ENCODE data around the gene CTAG2. TPM values are rescaled to one million over a fixed set of nuclear protein-coding genes. Genes with fewer than 3 reads are reported as not detected.
"Not testable (repeated sequence)": the region's sequence is repeated elsewhere in the genome, so short reads cannot be mapped to it uniquely, and the experiment has no call there.

The CTAG2 gene
- total RNA-seq, 1 donor from 2014 or later, result not detected

DNA sequence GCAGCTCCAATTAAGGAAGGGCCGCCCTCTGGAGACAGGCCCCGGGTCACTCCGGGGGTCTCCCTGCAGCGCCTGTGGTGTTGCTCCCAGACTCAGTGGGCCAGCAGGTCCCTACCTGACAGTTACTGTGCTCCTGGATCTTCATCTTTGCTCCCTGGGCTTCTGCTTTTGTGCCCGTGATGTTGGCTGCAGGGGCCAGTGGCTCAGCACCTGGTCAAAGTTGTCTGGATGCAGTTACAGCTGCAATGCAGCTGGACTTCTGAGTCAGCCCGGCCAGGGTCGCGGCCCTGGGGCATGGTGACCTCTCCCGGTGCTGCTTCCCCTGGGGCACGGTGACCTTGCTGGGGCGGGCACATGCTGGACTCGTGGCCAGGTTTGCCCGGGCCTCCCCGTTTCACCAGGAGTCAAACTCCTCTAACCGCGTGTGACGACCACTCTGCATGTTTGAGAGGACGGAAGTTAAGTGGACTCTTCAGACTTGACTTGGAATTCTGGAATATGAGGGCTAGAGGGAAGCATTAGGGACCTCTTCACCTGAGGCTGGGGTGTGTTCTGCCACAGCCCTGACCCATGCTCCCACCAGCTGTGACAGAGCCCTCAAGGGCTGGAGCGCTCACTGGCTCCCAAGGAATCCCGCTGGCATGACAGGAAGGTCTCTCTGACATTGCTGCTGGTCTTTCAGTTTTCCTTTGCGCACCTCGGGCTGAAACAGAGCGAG lies 3.7 kb downstream of the CTAG2 start:
- DNase-seq (ENCODE audit: low spot score), result no peak

DNA sequence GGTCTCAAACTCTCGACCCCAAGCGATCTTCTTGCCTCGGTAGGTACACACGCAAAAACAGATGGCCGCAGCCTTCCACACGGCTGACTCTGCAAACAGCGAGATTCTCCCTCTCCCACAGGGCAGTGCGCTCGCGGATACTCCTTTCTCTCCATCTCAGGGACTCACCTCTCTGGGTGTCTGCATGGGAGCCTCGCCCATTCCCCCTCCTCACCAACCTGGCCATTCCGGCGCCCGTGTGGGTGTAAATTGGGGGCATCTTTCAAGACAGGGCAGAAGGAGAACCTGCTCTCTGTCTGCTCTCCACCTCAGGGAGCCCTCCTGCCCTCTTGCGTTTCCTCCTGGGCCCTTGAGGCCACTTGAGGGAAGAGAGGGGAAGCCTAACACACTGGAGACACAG lies 4.4 kb downstream of the CTAG2 start:
- intact Hi-C loops (cut with DNase I), result no loop called here
- no peak for DNase-seq (ENCODE audit: low spot score)

More for the DNA sequence above, 3.7 kb downstream of the CTAG2 start:
- intact Hi-C loops (cut with DNase I), result no loop called here

DNA sequence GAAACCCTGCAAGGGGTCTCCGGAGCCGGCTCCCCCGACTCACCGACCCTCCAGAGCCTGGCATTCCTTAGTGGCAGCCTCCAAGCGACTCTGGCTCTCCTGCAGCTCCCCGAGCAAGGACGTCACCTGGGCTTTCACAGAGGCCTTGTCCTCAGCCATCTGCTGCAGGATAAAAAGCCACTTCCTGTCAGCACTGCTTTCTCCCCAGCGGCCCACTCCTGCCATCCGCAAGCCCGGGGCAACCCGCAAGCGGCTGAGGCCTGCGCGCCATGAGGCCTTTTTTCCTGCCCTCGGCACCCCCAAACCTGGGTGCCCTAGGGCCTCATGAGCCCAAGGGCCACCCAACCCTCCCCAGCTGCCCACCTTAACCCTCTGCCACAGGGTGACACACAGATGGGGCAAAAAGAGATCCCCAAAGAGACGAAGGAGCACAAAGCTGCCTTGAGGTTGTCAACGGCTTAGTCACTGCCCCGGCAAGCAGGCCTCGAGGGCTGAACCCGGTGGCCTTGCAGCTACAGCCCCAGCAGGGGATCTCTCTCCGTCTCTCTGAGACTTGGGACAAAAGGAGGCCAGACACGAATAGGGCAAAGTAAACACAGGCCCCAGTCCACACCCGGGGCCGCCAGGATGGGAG lies 7.5 kb downstream of the CTAG2 start:
- DNase-seq (ENCODE audit: low spot score); intact Hi-C loops (cut with DNase I): not testable (repeated sequence)

DNA sequence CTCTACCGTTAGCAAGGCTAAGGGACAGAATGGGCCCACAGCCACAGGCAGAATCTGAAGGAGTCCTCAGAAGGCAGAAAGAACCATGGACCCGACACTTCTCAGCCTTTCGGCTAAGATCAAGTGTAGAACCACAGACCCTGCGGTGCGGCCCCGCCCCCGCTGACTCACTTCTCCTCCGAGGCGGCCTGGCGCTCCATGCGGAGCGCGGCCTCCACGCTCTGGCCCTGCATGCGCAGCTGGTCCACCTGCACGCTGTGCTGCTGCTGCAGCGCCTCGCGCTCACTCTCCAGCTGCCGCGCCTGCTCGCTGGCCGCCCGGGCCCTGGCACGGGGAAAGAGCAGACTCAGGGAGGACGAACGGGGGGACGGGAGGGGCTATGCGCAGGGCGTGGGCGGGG lies 9.7 kb downstream of the CTAG2 start:
- intact Hi-C loops (cut with DNase I); DNase-seq (ENCODE audit: low spot score): not testable (repeated sequence)

DNA sequence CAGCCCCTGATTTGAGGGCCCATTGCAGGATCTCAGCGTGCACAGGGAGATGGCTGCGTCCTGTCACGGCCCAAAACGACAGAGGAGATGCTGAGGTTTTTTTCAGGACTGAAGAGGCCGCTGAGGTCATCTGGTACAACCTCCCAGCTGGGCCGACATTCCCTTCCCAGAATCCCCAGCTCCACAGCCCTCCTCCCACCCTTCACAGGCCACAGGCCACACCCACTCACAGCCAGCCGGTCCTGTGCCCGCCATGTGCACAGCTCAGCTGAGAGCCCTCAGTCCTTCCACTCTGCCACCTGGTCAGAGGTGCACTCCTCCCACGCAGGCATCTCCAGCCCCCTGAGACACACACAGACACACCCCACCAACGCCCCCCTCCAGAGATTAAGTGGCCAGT lies 11.6 kb downstream of the CTAG2 start:
- intact Hi-C loops (cut with DNase I), result not testable (repeated sequence)

DNA sequence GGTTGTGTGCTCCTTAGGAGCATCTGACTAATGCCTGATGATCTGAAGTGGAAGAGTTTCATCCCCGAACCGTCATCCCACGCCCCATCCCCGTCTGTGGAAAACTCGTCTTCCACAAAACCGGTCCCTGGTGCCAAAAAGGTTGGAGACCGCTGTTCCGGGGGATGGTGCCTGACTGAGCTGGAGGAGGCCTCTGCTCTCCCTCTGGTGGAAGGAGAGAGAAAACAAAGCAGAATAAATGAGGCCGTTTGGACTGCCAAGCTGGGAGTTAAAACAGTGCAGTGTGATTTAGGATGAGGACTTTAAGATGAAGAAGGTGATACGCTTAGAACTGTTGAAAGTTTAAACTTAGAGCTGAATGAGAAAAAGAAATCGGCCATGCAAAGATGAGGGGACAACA lies 19.7 kb downstream of the CTAG2 start:
- intact Hi-C loops (cut with DNase I); DNase-seq (ENCODE audit: low spot score): not testable (repeated sequence)

More for the DNA sequence above, 11.6 kb downstream of the CTAG2 start:
- DNase-seq (ENCODE audit: low spot score), result not testable (repeated sequence)

DNA sequence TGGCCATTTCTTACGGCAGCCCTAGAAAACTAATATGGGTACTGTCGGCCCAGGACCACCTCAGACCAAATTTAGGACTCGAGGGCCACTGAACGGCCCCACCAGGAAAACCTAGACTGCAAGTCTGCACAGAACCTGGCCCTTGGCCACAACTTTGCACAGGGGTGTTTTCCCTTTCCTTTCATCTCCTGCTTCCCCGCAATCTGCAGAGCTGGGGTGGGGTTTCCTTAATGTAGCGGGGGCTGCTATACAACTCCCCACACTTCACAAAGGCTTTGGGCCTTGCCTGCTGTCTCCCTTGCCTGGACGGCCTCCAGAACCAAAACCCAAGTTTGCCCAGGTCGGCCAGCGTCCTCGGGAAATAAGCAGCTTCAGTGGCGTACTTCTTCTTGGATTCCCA lies 22.4 kb downstream of the CTAG2 start:
- DNase-seq (ENCODE audit: low spot score); intact Hi-C loops (cut with DNase I): not testable (repeated sequence)

DNA sequence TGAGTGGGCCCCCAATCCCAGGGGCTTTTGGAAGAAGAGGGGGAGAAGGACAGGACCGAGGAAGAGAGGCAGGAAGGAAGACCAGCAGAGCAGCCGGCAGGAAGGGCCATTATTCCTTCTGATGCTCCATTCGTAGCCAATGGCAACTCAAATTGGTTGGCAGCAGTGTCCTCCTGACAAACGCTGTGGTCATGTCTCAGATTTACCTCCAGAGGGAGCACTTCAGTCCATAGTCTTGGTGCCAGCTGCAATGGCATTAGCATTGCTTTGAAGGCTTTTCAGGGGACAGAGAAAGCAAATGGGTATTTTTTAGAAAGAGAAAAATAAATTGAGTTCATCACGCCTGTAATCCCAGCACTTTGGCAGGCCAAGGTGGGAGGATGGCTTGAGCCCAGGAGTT lies 24.4 kb downstream of the CTAG2 start:
- DNase-seq (ENCODE audit: low spot score); intact Hi-C loops (cut with DNase I): not testable (repeated sequence)

DNA sequence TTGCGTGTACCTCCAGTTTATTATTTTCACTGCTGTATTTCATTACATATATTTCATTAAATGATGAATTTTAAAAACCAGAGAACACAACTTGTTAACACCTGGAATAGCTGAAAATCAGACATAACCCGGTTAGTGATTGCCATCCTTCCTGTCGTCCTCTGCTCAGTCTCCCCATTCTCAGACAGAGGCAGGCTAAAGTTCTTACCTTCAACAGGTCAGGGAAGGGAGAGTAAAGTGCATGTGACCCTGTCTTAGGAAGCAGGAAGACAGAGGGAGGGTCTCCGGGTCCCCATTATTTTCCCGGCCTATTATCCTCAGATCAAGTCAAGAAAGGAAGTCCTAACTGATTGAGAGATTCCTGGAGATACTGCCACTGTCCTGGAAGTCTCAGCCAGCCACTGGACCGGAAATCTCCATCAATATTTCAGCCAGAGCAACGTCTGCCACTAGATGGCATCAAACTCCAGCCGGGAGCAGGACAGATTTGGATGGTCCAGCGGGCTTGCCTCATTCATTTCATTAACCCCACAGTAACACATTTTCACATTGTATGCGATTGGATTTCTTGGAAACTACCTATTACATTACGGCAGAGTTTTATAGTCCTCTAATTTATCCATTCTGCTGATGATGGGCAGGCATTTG lies 32.5 kb downstream of the CTAG2 start:
- DNase-seq (ENCODE audit: low spot score), result not testable (repeated sequence)

DNA sequence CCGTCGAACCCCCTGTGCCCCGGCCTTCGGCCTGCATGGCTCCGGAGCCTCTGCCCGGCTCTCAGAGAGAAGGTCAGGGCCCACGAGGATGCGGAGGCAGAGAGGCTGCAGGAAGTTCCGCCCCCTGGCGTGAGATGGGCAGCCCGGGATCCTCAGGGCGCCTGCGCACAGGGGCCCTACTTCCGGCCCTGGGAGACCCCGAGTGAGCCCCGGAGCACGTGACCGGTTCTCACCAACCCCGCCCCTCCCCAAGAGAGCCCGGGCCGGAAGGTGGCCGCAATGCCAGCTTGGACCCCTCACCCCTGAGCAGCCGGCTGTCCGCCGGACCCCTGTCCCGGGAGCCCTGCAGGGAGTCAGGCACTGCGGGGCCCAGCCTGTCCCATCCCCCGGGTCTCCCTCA lies 34.2 kb downstream of the CTAG2 start, which contains the start of gene CTAG1B:
Gene CTAG1B, minus strand, starts transcription at position 101 of the 400 bp plus-strand sequence. Its CDS starts 64 bp downstream, at position 37.
- DNase-seq (ENCODE audit: low spot score); intact Hi-C loops (cut with DNase I): not testable (repeated sequence)

More for the DNA sequence above, 32.5 kb downstream of the CTAG2 start:
- intact Hi-C loops (cut with DNase I), result not testable (repeated sequence)

DNA sequence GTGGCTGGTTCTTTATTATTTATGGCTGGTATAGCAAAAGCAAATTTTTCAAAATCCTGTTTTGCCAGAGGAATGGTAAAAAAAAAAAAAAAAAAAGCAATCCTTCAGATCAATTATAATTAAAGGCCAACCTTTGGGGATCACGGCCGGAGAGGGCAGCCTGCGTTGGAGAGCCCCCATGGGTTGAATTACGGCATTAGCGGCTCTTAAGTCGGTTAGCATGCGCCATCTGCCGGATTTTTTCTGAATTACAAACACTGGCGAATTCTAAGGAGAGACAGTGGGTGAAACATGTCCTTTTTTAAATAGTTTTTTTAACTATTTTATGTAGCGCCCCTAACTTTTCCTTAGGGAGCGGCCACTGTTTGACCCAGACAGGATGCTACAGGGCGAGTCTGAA lies 39.8 kb downstream of the CTAG2 start:
- intact Hi-C loops (cut with DNase I); DNase-seq (ENCODE audit: low spot score): not testable (repeated sequence)

DNA sequence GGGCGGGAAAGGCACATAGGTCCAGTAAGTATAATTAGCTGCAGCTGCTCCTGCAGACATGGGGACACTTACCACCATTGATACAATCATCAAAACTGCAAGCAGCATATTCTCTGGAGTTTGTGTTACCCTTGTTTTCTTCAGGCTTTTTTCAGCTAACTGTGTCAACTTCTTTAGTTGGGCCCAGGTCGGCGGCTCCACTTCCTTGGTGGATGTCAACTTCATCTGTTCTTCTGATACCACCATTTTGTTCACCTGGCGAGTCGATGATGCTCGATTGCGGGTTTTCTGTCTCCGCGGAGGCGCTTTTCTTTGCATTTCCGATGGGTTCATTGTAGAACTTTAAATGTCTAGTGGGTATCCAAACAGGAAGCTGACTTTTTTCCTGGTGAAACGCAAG lies 42.2 kb downstream of the CTAG2 start:
- intact Hi-C loops (cut with DNase I), result not testable (repeated sequence)

DNA sequence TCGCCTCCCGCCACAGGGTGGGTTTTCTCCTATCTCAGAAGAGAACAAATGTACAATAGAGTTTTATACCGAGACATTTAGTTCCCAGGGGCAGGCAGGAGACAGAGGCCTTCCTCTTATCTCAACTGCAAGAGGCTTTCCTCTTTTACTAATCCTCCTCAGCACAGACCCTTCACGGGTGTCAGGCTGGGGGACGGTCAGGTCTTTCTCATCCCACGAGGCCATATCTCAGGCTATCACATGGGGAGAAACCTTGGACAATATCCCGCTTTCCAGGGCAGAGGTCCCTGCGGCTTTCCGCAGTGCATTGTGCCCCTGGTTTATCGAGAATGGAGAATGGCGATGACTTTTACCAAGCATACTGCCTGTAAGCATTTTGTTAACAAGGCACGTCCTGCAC lies 44.6 kb downstream of the CTAG2 start:
- peak; percentile 47 for DNase-seq (ENCODE audit: low spot score)
- intact Hi-C loops (cut with DNase I), result not testable (repeated sequence)

More for the DNA sequence above, 42.2 kb downstream of the CTAG2 start:
- peak; percentile 36 for DNase-seq (ENCODE audit: low spot score)

DNA sequence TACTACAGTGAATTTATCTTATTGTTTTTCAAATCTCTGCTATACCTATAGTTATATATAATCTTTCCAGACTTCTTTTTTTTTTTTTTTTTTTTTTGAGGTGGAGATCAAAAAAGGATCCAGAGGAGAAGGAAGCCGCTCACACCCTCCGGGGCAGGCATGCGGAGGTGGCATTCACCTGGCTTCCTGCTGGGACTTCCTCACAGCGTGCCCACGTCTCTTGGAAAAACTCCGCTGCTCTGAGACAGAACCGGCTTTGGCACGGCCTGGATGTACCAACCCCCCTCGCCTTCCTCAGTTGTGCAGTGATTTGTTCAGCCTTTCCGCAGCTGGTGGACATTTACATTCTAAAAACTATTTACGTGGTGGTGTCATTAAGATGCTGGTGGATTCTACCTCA lies 45.4 kb downstream of the CTAG2 start:
- intact Hi-C loops (cut with DNase I), result not testable (repeated sequence)
- peak; percentile 66 for DNase-seq (ENCODE audit: low spot score)

DNA sequence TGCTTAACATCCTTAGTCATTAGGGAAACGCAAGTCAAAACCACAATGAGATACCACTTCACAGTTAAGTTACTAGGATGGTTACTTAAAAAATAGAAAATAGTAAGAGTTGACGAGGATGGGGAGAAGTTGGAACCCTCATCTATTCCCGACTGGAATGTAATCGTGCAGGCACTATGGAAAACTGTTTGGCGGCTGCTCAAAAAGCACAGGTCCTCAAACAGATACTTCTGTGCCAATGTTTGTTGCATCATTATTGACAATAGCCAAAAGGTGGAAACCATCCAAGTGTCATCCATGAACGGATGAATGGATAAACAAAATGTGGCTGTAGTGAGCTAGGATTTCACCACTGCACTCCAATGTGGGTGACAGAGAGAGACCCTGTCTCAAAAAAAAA lies 46.0 kb downstream of the CTAG2 start:
- intact Hi-C loops (cut with DNase I), result no loop called here
- DNase-seq (ENCODE audit: low spot score), result no peak

DNA sequence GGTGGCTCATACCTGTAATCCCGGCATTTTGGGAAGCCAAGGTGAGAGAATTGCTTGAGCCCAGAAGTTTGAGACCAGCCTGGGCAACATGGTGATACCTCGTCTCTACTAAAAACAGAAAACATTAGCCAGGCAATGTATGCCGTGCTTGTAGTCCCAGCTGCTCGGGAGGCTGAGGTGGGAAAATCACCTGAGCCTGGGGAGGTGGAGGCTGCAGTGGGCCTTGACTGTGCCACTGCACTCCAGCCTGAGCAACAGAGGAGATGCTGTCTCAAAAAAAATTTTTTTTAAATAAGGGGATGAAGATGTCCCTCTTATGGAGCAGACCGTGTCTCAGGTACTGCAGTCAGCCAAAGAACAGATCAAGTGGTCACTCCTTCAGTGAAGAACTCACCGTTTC lies 47.8 kb downstream of the CTAG2 start:
- intact Hi-C loops (cut with DNase I), result no loop called here
- DNase-seq (ENCODE audit: low spot score), result no peak

DNA sequence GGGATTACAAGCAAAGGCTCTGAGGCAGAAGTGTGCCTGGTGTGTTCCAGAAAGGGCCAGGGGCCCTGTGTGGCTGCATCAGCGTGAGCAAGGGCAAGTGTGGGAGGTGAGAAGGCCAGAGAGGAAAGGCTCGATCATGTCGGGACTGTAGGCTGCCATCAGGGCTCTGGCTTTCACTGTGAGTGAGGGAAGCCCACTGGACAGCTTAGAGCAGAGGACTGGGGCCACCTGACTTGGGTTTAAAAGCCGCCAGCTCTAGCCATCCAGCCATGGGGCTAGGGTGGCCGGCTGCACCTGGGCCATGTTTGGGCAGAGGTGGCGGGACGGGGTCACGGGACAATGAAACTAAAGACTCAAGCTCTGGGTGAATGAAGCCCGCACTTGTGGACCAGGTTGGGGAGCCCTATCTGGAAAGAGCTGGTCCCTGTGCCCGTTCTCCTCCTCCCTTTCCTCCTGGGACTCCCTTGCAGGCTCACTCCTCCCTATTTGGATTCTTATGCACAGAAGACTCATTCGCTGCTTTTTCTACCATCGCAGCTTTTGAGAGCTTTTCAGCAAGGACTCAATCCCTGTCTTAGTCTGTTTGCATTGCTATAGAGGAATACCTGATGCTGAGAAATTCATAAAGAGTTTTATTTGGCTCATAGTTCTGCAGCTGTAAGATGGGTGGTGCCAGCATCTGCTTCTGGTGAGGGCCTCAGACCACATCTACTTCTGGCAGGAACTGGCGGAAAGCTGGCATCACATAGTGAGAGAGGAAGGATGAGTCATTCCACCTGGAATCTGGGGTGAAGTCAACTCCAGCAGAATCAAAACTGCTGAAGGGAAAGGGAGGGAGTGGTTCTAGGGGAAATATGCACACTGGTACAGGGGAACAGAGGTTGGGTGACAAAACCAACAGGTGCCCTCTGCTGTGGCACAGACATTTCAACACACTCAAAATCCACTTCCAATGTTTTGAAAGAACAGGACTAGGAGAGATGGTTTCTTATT lies 49.6 kb downstream of the CTAG2 start:
- peak; percentile 53 for DNase-seq (ENCODE audit: low spot score)
- intact Hi-C loops (cut with DNase I), result no loop called here

DNA sequence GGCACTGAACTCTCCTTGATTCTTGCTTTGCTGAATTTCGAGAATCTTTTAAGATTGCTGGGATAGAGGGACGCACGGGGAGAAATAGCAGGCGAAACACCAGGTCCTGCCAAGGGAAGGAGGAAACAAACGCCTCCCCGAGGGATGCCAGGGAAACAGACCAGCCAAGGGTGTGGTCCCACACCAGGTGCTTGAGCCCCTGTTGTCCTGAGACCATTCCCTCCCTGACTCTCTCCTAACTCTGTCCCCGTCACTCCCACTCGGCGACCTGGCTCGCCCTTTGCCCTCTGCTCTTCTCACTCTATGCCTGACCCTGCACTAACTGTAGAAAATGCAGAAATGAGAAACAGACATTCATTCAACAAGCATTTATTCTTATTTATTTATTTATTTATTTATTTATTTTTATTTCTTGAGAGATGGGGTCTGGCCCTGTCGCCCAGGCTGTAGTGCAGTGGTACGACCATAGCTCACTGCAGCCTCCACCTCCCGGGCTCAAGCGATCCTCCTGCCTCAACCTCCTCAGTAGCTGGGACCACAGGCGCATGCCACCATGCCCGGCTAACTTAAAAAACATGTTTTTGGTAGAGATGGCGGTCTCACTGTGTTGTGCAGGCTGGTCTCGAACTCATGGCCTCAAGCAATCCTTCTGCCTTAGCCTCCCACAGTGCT lies 50.5 kb downstream of the CTAG2 start:
- peak; percentile 41 for DNase-seq (ENCODE audit: low spot score)
- intact Hi-C loops (cut with DNase I), result no loop called here

DNA sequence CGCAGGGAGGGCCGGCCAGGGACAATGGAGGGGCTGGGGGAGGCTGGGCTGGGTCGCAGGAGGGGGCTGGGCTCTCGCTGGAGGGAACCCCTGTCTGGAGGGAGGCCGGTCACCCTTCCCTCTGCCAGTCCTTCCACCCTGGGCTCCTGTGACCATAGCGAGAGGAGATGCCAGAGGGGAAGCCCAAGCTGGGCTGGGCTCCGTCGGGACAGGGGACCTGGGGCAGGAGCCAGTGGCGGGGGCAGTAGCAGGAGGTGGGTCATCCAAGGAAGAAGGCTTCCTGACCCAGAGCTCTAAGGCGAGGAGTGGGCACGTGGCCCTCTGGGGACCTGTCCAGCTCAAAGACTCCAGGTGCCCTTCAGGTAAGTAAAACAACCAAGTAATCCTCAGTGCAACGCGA lies 51.2 kb downstream of the CTAG2 start:
- intact Hi-C loops (cut with DNase I), result no loop called here
- DNase-seq (ENCODE audit: low spot score), result peak; percentile 65
